ENCODE data around the gene NUP210.

- TF ChIP-seq, protein P1, sequence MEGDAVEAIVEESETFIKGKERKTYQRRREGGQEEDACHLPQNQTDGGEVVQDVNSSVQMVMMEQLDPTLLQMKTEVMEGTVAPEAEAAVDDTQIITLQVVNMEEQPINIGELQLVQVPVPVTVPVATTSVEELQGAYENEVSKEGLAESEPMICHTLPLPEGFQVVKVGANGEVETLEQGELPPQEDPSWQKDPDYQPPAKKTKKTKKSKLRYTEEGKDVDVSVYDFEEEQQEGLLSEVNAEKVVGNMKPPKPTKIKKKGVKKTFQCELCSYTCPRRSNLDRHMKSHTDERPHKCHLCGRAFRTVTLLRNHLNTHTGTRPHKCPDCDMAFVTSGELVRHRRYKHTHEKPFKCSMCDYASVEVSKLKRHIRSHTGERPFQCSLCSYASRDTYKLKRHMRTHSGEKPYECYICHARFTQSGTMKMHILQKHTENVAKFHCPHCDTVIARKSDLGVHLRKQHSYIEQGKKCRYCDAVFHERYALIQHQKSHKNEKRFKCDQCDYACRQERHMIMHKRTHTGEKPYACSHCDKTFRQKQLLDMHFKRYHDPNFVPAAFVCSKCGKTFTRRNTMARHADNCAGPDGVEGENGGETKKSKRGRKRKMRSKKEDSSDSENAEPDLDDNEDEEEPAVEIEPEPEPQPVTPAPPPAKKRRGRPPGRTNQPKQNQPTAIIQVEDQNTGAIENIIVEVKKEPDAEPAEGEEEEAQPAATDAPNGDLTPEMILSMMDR (CRISPR knock-in tag; IDR thresholded peaks at IDR 0.05), result no peak
- TF ChIP-seq, protein P2, sequence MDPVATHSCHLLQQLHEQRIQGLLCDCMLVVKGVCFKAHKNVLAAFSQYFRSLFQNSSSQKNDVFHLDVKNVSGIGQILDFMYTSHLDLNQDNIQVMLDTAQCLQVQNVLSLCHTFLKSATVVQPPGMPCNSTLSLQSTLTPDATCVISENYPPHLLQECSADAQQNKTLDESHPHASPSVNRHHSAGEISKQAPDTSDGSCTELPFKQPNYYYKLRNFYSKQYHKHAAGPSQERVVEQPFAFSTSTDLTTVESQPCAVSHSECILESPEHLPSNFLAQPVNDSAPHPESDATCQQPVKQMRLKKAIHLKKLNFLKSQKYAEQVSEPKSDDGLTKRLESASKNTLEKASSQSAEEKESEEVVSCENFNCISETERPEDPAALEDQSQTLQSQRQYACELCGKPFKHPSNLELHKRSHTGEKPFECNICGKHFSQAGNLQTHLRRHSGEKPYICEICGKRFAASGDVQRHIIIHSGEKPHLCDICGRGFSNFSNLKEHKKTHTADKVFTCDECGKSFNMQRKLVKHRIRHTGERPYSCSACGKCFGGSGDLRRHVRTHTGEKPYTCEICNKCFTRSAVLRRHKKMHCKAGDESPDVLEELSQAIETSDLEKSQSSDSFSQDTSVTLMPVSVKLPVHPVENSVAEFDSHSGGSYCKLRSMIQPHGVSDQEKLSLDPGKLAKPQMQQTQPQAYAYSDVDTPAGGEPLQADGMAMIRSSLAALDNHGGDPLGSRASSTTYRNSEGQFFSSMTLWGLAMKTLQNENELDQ (CRISPR knock-in tag; IDR thresholded peaks at IDR 0.05; ENCODE audit: borderline replicate concordance), result no peak
- no peak for TF ChIP-seq FOXK2 (IDR thresholded peaks at IDR 0.05)
These were observed 95.2 kb downstream of the NUP210 start for GRCh38 chr3:13324835-13325501.

Data from HepG2 (cell line).